Glutamatergic neuron (in vitro differentiated cells): ENCODE measurements around the gene TRNT1. TPM values are rescaled to one million over a fixed set of nuclear protein-coding genes. Genes with fewer than 3 reads are reported as not detected.

ENCODE experiments used
- DNase-seq: peaks from one replicate; pipeline ENCODE4 v3.0.0; 2022
- H3K27ac Mint-ChIP-seq: one replicate; pipeline ENCODE4 v1.8.0; 2020; ENCODE audit warnings: mild to moderate bottlenecking, mixed read lengths, inconsistent platforms; ENCODE audit not compliant: unreplicated experiment
- H3K27me3 Mint-ChIP-seq: one replicate; pipeline ENCODE4 v1.8.0; 2020; ENCODE audit warnings: mild to moderate bottlenecking, moderate library complexity, mixed read lengths, inconsistent platforms; ENCODE audit not compliant: unreplicated experiment
- H3K36me3 Mint-ChIP-seq: one replicate; pipeline ENCODE4 v1.8.0; 2020; ENCODE audit warnings: mild to moderate bottlenecking, mixed read lengths, inconsistent platforms; ENCODE audit not compliant: unreplicated experiment
- H3K4me1 Mint-ChIP-seq: one replicate; pipeline ENCODE4 v1.8.0; 2020; ENCODE audit warnings: mild to moderate bottlenecking, low read depth, mixed read lengths, inconsistent platforms; ENCODE audit not compliant: unreplicated experiment
- H3K4me3 Mint-ChIP-seq: one replicate; pipeline ENCODE4 v1.8.0; 2020; ENCODE audit warnings: mild to moderate bottlenecking, mixed read lengths, inconsistent platforms; ENCODE audit not compliant: unreplicated experiment
- H3K9me3 Mint-ChIP-seq: one replicate; pipeline ENCODE4 v1.8.0; 2020; ENCODE audit warnings: mild to moderate bottlenecking, moderate library complexity, mixed read lengths, inconsistent platforms; ENCODE audit not compliant: unreplicated experiment
- CTCF ChIP-seq: fragments of 200-600 bp; sonication (generic); IDR thresholded peaks from one replicate; pipeline ENCODE4 v1.5.0; 2021; ENCODE audit not compliant: partially characterized antibody, unreplicated experiment
- total RNA-seq: library from RNA; stranded (reverse); fragmentation: NEBNext Ultra II Directional; extraction: Animal tissue kit (Norgen Biotek cat#: 25700); gene quantifications from one replicate; pipeline ENCODE4 v1.2.1, GENCODE V29; 2021; ENCODE audit not compliant: unreplicated experiment

Gene TRNT1
- total RNA-seq, 1 donor from 2014 or later = 27.3 TPM

DNA sequence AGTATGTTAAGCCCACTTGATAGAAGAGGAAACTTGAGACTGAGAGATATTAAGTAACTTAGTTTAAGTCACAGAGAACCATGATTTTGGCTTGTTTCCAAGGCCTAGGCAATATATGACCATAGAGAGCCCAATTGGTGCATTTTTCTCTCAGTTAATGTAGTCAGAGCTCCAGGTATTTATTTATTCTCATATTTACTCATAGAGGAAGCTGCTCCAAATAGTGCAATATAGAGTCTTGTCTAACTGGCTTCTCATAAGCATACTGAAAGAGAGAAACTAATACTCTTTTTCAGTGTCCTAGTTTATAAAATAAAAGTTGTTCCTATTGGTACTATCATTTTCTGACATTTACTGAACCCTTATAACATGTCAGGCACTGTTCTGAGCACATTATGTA is 15.2 kb downstream of the TRNT1 start:
- Mint-ChIP-seq H3K27me3 (no peaks in the 10 kb centered on the region), H3K4me3 (no peak overlapping the region), H3K27ac (no peak overlapping the region), H3K4me1 (no peaks in the 10 kb centered on the region), H3K9me3 (no peaks in the 10 kb centered on the region), H3K36me3 (no peaks in the 10 kb centered on the region)
- DNase-seq = no peak
- TF ChIP-seq CTCF = no peak

- Mint-ChIP-seq H3K36me3 (no peaks in the 10 kb centered on the region), H3K4me1 (no peaks in the 10 kb centered on the region), H3K9me3 (no peaks in the 10 kb centered on the region), H3K27ac (no peak overlapping the region), H3K27me3 (no peaks in the 10 kb centered on the region), H3K4me3 (no peak overlapping the region)
- no peak for TF ChIP-seq CTCF
- DNase-seq = no peak
Measured at GRCh38 chr3:3145831-3146230, 19.1 kb downstream of the TRNT1 start.

DNA sequence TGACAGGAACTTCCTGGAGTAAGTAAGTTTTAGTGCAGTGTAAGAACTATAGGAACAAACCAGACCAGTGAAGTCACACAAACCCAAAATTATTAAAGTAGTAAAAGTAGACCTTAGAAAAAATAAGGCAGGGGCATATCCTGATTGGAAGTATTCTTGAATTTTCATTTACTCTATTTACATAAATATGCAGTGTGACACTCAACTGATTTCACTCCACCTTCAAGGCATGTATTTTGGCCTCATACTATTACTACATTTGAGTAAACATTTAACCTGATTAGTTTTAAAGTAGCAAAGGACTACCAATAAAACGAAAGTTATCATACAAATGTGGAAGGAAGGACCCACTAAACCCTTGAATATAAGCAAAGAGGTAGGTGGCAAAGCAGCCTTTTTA is 22.8 kb downstream of the TRNT1 start:
- TF ChIP-seq CTCF = no peak
- no peaks in the 10 kb centered on the region for H3K36me3 Mint-ChIP-seq
- DNase-seq = no peak

DNA sequence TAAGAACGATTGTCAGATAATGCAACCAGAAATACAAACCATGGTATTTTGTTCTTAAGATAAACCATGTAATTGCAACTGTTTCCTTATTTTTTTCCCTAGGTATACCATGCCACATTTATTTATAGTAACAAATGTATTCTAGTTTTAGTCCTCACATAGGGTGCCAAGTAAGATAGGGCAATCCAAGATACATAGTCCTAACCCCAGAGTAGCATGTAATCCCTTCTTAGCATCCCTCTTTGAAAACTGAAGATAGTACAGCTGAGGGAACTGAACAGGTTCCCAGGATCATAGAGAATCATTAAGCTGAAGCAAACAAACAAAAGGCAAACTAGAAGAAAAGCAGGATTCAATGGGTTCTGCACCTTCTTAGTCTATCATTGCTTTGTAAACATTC is 24.8 kb downstream of the TRNT1 start:
- Mint-ChIP-seq H3K27me3 (peaks cover 3% of the 10 kb centered on the region), H3K9me3 (no peaks in the 10 kb centered on the region), H3K4me1 (no peaks in the 10 kb centered on the region), H3K4me3 (no peak overlapping the region), H3K27ac (no peak overlapping the region), H3K36me3 (no peaks in the 10 kb centered on the region)
- no peak for DNase-seq
- TF ChIP-seq CTCF = no peak

More for the DNA sequence above, 22.8 kb downstream of the TRNT1 start:
- H3K4me1 Mint-ChIP-seq = no peaks in the 10 kb centered on the region
- no peak overlapping the region for H3K27ac Mint-ChIP-seq
- no peak overlapping the region for H3K4me3 Mint-ChIP-seq
- H3K27me3 Mint-ChIP-seq = peaks cover 3% of the 10 kb centered on the region
- no peaks in the 10 kb centered on the region for H3K9me3 Mint-ChIP-seq

- Mint-ChIP-seq H3K36me3 (no peaks in the 10 kb centered on the region), H3K27ac (no peak overlapping the region), H3K27me3 (peaks cover 5% of the 10 kb centered on the region), H3K9me3 (no peaks in the 10 kb centered on the region), H3K4me1 (no peaks in the 10 kb centered on the region), H3K4me3 (no peak overlapping the region)
- no peak for DNase-seq
- no peak for TF ChIP-seq CTCF
Measured at GRCh38 chr3:3154879-3155610, 28.3 kb downstream of the TRNT1 start.
